GM12891 (cell line): ENCODE results near the gene ZNF496.

Experiments
- DNase-seq: peaks from one replicate; pipeline ENCODE4 v3.0.0; 2011; ENCODE audit warnings: low spot score; ENCODE audit not compliant: insufficient read length
- FAIRE-seq: peaks from 2 replicates; lab custom pipeline; 2011; peaks lifted over from hg19 to GRCh38; lab: Jason Lieb, UNC
- PAX5 ChIP-seq: IDR thresholded peaks from 2 replicates; pipeline ENCODE4 v1.6.1; 2011; ENCODE audit warnings: low read length, moderate library complexity, mild to moderate bottlenecking; ENCODE audit not compliant: insufficient read depth, severe bottlenecking
- POLR2A ChIP-seq: IDR thresholded peaks from 2 replicates; pipeline ENCODE4 v1.6.1; 2011; ENCODE audit warnings: low read depth, low read length, control low read depth
- POLR2AphosphoS5 ChIP-seq: IDR thresholded peaks from 2 replicates; pipeline ENCODE4 v1.6.1; 2011; ENCODE audit warnings: low read depth, low read length, control low read depth
- POU2F2 ChIP-seq: IDR thresholded peaks from 2 replicates; pipeline ENCODE4 v1.6.1; 2011; ENCODE audit warnings: low read depth, mild to moderate bottlenecking, control low read depth, low read length, moderate library complexity
- SPI1 ChIP-seq: IDR thresholded peaks from 2 replicates; pipeline ENCODE4 v1.6.1; 2011; ENCODE audit warnings: low read depth, low read length, control low read depth
- TAF1 ChIP-seq: IDR thresholded peaks from 2 replicates; pipeline ENCODE4 v1.6.1; 2011; ENCODE audit warnings: low read depth, low read length, control low read depth

The ZNF496 gene

DNA sequence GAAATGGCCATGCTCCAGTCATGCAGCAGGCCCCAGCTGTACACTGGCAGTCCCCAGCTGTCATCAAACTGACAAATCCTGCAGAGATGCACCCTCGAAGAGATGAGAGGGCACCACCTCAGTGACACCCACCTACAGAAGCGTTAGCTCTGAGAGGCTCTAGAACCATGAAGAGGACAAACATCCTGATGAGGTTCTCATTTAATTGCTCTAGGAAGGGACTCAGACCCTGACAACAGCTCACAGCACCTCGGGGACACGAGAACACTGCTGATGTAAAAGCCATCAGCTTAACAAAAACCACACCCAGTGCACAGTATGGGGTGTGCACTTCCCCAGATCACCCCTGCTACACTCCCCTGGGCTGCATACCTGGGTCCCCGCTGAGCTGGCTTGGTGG, 3.4 kb downstream of the ZNF496 start:
- no peak for DNase-seq
- no peak for TF ChIP-seq PAX5
- TF ChIP-seq POLR2A, result no peak
- TF ChIP-seq POU2F2, result no peak
- TF ChIP-seq POLR2AphosphoS5, result no peak
- no peak for TF ChIP-seq TAF1
- no peak for TF ChIP-seq SPI1
- FAIRE-seq, result no peak

DNA sequence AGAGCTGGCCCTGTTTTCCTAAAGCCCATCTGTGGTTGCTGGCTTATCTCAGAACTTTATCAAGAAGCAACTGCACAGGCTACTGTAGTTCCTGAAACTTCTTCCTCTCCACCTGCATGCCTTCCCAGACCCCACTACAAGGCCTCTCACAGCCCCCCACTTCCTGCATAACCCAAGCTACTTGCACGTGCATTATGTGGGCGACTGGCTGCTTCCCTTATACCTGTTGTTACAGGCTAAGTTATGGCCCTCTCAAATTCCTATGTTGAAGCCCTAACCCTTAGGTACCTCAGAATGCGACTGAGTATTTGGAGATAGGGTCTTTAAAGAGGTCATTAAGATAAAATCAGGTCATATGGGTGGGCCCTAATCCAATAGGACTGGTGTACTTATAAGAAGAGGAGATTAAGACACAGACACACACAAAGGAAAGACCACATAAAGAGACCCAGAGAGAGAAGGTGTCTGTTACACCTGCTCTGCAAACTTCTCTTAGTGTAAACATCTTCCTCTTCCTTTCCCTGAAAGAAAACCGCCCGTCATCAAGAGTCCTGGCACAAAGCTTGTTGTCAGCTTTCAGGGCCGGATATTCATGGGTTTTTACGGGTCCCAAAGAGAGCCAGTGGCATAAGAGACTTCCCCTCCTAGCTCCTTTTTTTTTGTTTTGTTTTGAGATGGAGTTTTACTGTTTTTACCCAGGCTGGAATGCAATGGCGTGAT, 5.1 kb downstream of the ZNF496 start:
- FAIRE-seq (no peak), DNase-seq (no peak)
- TF ChIP-seq POLR2A (no peak), POLR2AphosphoS5 (no peak), TAF1 (no peak), PAX5 (no peak), POU2F2 (no peak), SPI1 (no peak)

DNA sequence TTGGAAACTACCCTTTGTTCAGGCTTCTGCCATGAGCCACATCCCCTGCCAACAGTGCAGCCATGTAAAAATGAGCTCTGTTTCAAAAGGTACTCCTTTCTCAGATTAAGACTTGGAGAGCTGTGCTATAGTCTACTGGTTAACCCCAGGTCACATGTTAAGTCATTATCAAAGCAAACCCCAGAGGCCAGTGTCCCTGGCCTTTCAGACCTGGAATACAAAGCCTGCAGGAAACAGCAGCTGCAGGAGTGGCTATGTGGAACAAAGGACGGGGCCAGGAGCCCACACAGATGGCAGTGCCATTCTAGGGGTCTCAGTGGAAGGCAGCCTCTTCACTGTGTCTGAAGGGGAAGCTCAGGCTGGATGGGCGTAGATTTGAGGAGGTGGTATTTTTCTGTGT, 6.7 kb downstream of the ZNF496 start:
- FAIRE-seq, result no peak
- TF ChIP-seq SPI1 (no peak), POLR2A (no peak), POLR2AphosphoS5 (no peak), POU2F2 (no peak), TAF1 (no peak), PAX5 (no peak)

DNA sequence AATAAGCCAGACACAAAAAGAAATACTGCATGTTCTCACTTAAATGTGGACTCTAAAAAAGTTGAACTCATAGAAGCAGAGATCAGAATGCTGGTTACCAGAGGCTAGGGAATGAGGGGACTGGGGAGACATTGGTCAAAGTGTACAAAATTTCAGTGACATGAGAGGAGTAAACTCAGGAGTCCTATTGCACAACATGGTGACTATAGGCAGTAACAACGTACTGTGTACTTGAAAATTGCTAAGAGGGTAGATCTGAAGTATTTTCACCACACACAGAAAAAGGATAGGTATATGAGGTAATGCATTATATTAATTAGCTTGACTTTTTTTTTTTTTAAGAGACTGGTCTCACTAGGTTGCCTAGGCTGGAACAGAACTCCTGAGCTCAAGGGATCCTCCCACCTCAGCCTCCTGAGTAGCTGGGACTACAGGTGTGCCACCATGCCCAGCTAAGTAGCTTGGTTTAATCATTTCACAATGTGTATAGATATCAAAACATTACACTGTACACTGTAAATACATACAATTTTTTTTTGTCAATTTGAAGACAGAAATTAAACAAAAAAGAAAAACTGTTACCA, 7.4 kb downstream of the ZNF496 start:
- TF ChIP-seq PAX5 (no peak), SPI1 (no peak), POLR2A (no peak), POLR2AphosphoS5 (no peak), TAF1 (no peak), POU2F2 (no peak)
- DNase-seq (no peak), FAIRE-seq (no peak)

More for the DNA sequence above, 6.7 kb downstream of the ZNF496 start:
- no peak for DNase-seq

DNA sequence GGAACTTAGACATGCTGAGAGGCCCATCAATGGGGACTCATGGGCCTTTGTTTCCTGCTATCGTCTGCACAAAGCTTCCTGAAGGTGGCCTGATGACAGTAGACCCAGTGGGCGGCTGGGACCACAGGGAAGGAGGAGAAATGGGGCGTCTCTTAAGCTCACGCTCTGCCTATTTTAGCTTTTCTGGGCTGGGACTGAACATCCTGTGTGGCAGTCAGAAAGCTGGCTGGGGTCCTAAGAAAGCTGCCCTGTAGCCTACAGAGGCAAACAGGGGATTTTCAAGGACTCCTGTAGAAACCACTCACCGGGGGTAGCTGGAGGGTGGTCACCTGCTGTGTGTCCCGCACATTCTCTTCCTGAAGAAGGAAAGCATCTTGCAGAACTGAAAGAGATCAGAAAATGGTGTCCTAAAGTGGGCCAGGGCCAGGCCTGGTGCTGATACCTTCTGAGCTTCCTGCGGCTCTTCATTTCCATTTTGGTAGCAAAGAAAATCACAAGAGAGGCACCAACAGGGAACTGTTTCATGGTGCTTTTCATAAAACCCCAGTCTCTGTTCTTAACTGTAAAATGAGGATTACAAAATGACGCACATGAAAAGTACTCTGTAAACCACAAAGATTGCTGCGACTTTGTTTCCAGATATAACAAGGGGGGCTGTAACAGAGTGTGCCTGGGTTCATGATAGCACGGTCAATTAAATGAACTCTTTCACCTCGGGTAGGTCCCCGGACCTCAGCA, 8.6 kb downstream of the ZNF496 start:
- no peak for FAIRE-seq
- DNase-seq, result no peak
- TF ChIP-seq POU2F2 (no peak), TAF1 (no peak), SPI1 (no peak), POLR2A (no peak), POLR2AphosphoS5 (no peak), PAX5 (no peak)

DNA sequence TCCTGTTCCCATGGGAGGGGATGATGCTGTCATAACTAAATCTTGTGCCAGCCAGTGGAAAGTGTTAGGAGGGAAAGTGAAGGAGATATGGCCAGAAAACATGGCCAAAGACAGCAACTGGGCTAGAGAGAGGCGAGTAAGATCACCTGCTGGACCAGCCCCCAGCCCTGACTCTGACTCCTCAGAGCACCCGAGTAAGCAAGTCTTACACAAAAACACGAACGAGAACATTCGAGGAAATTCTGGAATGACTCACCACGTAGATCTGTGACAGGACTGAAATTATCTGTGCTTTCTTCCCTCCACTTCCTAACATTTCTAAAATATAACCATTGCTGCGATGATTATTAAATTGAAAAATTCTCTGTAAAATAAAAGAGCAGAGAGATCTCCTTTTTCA, 9.2 kb downstream of the ZNF496 start:
- no peak for FAIRE-seq
- no peak for DNase-seq
- TF ChIP-seq TAF1, result no peak
- no peak for TF ChIP-seq POLR2A
- no peak for TF ChIP-seq PAX5
- TF ChIP-seq POU2F2, result no peak
- no peak for TF ChIP-seq SPI1
- TF ChIP-seq POLR2AphosphoS5, result no peak

DNA sequence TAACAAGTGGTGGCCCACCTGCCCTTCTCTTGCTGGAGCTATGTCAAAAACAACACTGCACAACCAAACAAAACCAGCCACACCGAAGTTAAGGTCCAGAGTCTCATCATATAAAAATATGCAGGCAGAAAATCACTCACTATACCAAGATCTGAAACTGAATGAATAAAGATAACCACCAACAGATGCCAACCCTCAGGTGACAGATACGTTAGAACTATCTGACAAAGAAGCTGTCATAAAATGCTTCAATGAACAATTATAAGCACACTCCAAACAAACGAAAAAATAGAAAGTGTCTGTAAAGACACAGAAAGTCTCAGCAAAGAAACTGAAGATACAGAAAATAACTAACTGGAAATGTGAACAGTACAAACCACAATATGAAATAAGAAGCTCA, 14.0 kb downstream of the ZNF496 start:
- DNase-seq (no peak), FAIRE-seq (no peak)
- no peak for TF ChIP-seq POLR2AphosphoS5
- no peak for TF ChIP-seq POLR2A
- no peak for TF ChIP-seq SPI1
- TF ChIP-seq TAF1, result no peak
- TF ChIP-seq POU2F2, result no peak

DNA sequence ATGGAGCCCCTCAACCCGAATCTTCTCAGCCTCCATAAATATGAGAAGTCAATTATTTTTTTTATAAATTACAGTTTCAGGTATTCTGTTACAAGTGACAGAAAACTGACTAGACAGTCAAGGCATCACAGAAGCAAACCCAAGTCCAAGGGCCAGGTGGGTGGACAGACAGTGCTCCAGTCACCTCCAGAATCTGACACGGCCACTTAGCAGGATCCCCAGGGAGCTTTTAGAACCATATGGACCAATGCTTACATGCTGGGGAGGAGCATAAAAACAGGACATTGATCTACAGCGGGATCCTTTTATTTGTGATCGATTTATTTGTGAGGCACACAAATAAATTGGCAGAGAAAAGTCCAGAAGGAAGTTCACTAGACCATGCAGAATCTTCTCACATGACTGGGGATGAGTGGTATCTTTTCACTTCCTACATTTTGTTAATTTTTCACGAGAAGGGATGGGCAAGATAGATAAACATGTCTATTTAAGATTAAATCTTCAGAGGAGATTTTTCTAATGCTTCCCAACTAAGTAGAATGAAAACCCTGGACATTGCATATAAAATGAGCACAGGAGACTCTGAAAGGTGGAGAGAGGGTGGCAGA, 15.0 kb downstream of the ZNF496 start:
- no peak for FAIRE-seq
- TF ChIP-seq TAF1 (no peak), POLR2A (no peak), PAX5 (no peak), POU2F2 (no peak), SPI1 (no peak), POLR2AphosphoS5 (no peak)
- DNase-seq, result no peak

DNA sequence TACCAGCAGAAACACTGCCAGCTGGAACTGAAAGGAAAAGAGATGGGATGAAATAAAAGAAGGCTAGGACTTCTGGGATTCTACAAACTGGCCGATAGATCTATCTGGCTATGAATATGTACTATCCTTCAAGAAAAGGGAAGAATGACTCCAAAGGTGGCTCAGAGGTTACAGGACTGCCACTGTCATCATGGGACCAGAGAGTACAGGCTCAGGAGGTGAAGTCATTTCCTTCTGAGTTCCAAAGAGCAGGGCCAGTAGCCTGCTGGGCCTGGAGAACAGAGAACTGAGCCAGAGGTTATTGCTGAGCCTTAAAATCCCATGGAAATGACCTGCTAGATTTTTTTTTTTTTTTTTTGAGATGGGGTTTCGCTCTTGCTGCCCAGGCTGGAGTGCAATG, 27.6 kb downstream of the ZNF496 start:
- DNase-seq (no peak), FAIRE-seq (no peak)
- TF ChIP-seq POU2F2 (no peak), TAF1 (no peak), SPI1 (no peak), PAX5 (no peak), POLR2A (no peak), POLR2AphosphoS5 (no peak)
